T-helper 1 cell (primary cell): ENCODE measurements around the gene CHD9NB.

ENCODE experiments used
- DNase-seq, 5 donors: peaks; one replicate each; pipeline ENCODE4 v3.0.0-alpha.2; 2012 to 2020
- total RNA-seq, 4 donors: gene quantifications; one replicate each; lab custom pipeline; 2026; lab: John Stamatoyannopoulos, UW

Gene CHD9NB
- 0 to 0.08 (median 0) reads per million in 4 donors for total RNA-seq

GRCh38 chr16:53052519-53053501 is at the start of gene CHD9NB:
Gene CHD9NB (minus strand): TSS chr16:53052897. CDS start chr16:53044158, 8,739 bp downstream.
- peak in 1 of 5 donors; percentile 18 for DNase-seq

DNA sequence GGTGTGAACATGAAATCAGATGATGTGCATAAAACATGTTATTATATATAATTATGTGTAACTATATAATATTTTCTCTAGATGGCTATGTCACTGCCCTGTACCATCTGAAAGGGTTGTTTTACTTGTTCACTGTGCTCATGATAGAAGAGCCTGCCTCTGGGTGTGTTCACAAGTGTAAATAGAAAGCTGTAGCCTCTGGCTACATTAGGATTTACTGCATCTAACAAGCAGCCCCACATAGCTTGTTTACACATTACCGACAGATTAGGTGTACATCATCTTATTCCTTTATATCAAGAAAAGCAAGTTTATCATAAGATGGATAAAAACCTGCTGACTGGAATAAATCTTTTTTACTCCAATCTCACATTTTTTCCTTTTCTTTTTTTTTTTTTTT is 48.2 kb upstream of the CHD9NB start:
- no peak for DNase-seq

DNA sequence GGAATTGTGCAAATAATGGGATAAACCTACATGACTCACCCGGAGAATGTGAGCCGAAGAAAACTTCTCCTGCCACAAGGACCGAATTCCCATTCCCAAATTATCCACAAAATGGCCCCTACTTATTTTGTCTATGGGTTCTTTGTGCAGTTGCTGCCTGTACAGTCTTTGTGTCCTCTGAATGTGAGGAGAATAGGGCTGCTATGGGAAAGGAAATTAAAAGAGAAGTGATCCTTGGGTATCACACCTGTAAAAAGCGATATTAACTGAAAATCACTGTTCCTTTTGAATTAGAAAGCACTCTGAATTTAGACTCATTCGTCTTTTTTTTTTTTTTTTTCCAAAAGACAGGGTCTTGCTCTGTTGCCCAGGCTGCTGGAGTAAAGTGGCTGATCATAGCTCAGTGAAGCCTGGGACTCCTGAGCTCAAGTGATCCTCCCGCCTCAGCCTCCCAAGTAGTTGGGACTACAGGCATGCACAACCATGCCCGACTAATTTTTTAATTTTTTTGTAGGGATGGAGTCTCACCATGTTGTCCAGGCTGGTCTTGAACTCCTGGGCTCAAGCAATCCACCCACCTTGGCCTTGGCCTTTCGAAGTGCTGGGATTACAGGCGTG is 47.5 kb upstream of the CHD9NB start:
- no peak for DNase-seq

GRCh38 chr16:53099318-53100130 is 46.8 kb upstream of the CHD9NB start:
- peak; percentile 17 to 58 (median 46) for DNase-seq

GRCh38 chr16:53098526-53099317 is 46.0 kb upstream of the CHD9NB start:
- DNase-seq = peak; percentile 16 to 46 (median 31)

- DNase-seq = no peak
Measured at GRCh38 chr16:53097190-53097589, 44.5 kb upstream of the CHD9NB start.

DNA sequence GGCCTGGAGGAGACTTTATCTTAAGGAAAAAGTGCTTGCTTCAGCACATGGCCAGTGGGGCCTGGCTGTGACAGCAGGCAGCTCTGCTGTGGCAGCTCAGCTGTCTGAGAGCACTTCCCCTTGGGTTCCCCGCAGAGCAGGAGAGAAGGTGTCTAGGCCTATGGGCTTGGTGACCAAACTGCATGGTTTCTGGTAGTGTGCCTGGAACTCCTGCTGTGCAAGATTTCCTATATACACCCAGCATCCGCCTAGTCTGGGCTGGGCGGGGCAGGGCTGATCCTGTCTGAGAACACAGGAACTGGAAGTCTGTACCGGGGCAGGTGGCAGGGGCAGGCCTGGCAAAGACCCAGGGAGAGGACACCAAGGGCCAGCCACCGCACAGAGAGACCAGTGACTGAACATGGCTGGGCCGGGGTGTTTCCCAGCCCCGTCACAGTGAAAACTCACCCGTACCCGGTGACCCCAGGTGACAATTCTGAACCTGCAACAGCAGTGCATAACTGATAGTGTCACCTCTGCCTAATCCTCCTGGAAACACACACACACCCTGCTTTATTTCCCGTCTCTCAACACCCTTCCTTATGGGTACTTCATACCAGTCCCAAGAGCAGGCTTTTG is 41.4 kb upstream of the CHD9NB start:
- DNase-seq = peak in 4 of 5 donors; percentile 19 to 35 (median 28)

DNA sequence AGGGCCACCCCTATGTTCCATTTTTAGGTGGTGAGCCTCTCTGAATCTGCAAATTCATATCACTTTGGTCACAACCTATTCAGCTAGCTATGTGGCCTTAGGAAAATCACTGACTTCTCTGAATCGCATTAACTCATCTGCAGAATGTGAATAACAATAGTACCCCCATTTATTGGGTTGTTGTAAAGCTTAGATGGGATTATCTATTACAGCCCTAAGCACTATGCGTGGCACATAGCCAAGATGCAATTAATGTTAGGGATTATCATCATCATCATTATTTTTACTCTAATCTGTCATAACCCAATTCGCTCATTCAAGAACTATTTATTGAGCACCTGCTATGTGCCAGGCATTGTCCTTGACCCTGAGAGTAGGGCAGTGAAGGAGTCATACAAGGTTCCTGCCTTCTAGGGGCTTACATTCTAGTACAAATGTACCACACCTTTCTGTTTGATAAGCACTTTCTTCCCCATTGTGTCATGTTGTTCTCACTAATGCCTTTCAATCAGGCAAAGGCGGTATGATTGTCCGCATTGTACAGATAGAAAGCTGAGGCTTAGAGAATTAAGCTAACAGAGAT is 40.6 kb upstream of the CHD9NB start:
- DNase-seq = no peak

- no peak for DNase-seq
Measured at GRCh38 chr16:53092284-53092683, 39.6 kb upstream of the CHD9NB start.

DNA sequence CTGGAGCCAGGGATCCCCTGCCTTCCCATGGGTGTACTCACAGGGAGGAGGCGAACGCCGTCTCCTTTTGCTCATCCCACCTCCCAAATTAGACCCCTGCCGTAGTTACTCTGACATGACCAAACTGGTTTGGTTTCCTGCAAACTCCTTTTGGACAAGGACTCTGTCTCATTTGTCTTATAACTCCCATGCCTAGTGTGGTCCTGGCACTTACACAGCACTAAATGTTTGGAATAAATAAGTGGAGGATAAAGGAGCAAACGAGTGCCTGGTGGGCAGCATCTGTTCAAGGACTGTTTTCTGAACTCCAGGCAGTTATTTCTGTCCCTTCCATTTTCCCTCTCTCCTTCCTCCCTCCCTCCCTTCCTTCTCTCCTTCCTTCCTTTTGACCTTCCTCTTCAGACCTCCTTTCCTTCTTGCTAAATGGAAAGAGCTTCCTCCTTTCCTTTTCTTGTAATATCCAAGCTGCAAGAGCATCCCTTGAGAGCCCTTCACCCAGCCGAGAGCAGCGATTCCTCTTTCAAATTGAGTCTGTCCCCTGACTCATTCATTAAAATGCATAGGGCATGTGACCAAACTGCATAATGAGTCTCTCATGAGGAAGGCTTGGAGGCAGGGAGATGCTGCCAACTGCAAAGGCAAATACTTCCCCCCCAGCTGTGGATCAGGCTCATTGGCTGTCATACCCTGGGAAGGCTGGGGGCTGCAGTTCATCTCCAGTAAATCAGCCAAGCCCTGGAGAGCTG is 38.9 kb upstream of the CHD9NB start:
- peak in 1 of 5 donors; percentile 23 for DNase-seq

GRCh38 chr16:53090591-53091411 is 38.1 kb upstream of the CHD9NB start:
- DNase-seq = peak in 1 of 5 donors; percentile 17

- DNase-seq = no peak
Measured at GRCh38 chr16:53090286-53090590, 37.5 kb upstream of the CHD9NB start.

DNA sequence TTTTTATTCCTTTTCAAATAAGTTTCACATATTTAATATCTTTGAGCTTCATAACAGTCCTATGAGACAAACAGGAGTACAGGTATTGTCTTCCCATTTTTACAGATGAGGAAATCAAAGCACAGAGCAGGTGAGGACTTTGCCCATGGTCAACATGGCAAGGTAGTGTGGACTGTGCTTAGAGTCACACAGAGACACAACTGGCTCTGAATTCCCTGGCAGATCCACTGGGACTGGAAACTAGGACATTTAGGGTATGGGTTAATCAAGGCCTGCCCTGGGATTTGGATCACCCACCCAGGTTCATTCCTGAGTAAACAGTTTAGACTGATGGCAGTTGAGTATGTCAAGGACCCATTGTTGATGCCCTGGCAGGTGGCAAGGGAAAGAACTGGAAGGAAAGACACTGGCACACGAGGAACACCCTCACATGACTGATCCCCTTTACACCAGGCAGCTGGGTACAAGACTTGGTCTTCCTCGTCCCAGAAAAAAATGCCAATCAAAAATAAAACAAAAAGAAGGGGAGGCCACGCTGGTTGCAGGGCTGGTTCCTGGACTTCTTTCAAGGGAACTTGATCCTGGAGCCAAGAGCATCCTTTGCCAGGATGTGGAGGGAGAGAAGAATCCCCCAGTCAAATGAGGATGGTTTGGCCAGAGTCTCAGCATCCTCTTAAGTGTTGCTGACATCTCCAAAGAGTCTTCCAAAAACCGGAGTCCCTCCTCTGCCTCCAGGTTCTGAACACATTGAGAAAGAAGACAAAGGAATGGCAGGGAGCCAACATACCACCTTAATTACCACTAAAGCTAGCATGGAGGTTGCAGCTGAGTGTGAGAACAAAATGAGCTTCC is 37.0 kb upstream of the CHD9NB start:
- no peak for DNase-seq

GRCh38 chr16:53087101-53087500 is 34.4 kb upstream of the CHD9NB start:
- no peak for DNase-seq

GRCh38 chr16:53085931-53086421 is 33.3 kb upstream of the CHD9NB start:
- no peak for DNase-seq

GRCh38 chr16:53085369-53085843 is 32.7 kb upstream of the CHD9NB start:
- no peak for DNase-seq

GRCh38 chr16:53084746-53085334 is 32.1 kb upstream of the CHD9NB start:
- no peak for DNase-seq

DNA sequence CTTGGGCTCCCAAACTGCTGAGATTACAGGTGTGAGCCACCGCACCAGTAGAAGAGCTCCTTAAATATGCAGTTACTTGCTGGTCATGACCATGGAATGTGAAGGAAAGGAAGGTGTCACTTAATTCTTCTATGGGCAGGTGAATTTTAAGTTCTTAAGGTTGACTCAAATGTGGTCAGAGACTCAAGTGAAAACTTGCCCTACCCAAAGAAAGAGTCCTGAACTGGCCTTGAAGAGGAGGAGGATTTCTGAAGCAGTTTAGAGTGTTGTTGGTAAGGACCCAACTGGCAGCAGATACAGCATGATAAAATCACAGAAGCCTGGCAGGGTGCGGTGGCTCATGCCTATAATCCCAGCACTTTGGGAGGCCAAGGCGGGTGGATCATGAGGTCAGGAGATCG is 31.4 kb upstream of the CHD9NB start:
- no peak for DNase-seq
